DMS153 (cell line): Measurements from ENCODE around the gene PIR.

Source experiments
- DNase-seq: peaks from one replicate; lab custom pipeline; 2025; lab: John Stamatoyannopoulos, UW

PIR gene

DNA sequence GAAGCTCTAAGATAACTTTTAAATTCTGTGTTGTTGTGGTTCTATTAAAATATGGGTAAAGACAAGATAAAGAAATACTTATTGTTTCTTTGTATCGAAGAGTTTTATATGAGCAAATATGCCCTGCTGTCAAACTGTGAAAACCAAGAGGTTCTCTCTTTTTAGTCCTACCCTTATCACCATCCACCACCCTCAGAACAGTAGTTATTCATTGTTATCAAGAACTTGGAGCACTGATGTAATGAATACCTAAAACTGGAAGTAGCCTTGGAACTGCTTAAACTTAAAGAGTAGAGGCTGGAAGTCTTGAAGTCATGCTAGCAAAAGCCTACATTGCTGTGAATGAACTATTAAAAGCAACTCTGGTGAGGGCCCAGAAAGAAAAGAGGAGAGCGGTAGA is 9.2 kb downstream of the PIR start:
- no peak for DNase-seq

DNA sequence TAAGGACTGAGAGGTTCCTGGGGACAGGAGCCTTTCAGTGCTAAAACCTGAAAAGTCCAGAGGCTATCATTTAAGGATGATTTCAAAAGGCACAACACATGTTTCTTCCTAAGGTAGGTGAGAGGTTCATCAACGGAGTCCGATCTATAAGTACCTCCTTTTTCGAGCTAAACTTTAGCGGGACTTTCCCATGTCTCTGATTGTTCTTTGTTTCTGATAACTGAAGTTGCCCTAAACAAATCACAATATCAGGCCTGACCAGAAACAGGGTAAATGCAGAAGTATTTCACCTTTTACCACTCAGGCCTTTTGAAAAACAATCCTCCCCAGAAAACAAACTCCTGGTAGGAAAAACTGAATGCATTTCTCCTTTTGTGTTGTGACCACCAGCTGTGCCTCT is 17.6 kb downstream of the PIR start:
- no peak for DNase-seq

GRCh38 chrX:15475021-15475420 is 18.1 kb downstream of the PIR start:
- no peak for DNase-seq

- DNase-seq, result peak; percentile 5
Observed at GRCh38 chrX:15474028-15474427, 19.1 kb downstream of the PIR start.

DNA sequence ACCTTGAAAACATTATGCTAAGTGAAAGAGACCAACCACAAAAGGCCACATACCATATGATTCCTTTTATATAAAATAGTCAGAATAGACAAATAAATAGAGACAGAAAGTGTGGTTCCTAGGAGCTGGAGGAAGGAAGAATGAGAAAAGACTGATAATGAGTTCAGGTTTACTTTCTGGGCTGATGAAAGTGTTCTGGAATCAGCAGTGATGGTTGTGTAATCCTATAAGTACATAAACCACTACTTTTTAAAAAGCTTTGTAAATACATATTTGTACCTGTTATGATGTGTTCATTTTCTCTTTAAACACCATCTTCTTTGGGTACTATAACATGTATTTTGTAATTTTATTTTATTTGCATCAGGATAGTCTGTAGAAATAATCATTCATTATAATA is 20.6 kb downstream of the PIR start:
- no peak for DNase-seq

GRCh38 chrX:15471028-15471427 is 22.1 kb downstream of the PIR start:
- no peak for DNase-seq

DNA sequence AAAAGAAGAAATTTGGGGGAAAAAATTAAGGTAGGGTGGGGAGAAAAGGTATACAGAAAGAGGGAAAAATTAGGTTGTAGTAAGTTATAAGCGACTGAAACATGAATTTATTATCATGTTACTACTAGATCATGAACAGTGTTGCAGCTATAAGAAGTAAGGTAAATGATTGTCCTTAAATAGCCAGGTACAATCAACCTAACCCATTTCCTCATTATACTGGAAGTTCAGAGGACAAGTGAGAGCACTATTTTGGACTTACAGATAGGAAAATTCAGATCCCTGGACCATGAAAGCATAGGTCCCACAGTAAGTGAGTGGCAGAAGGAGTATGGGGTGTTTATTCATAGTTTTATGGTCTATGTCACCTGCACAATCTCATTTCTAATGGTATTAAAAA is 23.5 kb downstream of the PIR start:
- no peak for DNase-seq

DNA sequence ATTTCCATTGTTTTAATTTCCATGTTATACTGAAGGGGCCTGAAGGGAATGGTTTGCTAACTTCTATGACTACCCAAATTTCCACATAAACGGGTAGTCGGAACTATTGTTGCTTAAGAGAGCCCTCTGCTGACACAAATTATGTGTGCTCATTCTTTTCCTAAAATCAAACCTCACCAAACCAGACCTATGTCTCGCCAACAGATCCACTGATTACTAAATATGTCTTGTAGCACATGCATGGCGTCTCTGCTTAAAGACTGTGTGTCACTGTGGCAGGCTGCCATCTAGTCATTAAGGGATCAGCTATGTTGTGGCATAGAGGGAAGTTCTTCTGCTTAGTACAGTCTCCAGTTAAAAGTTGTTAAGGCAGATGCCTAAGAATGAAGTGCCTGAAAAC is 25.1 kb downstream of the PIR start:
- no peak for DNase-seq

- DNase-seq, result no peak
Observed at GRCh38 chrX:15465896-15466651, 27.1 kb downstream of the PIR start.

DNA sequence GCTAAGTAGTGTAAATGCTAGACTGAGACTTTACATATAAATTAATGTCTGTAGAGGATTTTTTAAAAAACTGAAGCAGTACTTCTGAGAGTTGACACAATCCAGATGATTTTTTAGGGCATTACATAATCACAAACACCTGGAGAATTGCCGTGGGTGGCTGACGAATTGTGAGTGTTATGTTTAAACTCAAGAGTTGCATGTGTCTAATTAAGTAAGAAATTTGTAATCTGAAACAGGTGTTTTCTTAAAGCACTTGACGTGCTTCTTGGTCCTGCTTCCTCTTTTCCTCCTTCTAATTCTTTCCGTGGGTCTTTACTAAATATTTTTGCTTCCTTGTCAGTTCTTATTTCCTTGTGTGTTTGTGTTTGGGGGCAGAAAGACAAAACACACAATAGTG is 27.8 kb downstream of the PIR start:
- no peak for DNase-seq

GRCh38 chrX:15464704-15465103 is 28.4 kb downstream of the PIR start:
- no peak for DNase-seq

DNA sequence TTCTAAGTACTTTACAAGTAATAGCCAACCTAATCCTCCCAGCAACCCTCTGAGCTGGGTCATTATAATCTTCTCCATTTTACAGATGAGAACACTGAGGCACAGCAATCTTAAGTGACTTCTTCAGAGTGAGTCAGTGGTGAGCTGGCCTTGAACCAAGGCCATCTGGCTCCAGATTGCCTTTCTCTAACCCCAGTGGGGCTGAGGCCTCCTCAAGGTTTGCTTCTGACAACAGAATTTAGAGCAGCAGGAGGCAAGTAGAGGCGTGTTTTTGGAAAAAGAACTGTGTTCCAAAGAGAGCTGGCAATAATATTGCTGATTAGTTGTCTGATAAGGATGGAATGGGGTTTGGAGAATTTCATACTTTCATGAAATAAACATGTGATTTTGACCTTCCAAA is 41.2 kb downstream of the PIR start:
- no peak for DNase-seq

DNA sequence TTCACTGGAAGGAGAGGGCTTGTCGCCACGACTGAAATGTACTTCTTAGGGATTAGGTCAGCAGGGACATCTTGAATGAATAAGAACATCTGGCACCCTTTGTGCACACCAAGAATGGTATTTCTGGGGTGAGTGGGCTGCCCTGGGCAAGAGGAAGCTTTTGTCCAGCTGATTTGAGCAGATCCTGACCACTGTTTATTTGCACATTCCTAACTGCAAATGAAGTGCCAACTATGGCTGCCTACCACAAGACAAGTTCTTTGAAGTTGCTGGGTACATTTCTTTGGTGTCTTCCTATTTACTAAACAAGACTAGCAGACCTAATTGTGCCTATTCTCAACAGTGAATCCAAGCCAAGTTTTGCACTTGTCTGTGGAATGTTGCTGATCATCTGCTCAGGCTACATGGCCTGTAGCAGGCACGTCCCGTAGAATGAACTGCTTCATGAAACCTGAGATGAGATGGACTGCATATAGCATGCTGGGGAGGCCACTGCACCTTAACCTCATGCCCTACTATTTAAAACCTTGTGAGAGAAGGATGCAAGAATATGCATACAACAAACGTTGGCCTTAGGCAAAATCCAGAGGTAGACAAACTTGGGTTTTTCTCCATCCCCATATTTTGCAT is 45.0 kb downstream of the PIR start:
- no peak for DNase-seq

- no peak for DNase-seq
Observed at GRCh38 chrX:15441464-15441863, 51.7 kb downstream of the PIR start.

- no peak for DNase-seq
Observed at GRCh38 chrX:15438332-15438731, 54.8 kb downstream of the PIR start.

DNA sequence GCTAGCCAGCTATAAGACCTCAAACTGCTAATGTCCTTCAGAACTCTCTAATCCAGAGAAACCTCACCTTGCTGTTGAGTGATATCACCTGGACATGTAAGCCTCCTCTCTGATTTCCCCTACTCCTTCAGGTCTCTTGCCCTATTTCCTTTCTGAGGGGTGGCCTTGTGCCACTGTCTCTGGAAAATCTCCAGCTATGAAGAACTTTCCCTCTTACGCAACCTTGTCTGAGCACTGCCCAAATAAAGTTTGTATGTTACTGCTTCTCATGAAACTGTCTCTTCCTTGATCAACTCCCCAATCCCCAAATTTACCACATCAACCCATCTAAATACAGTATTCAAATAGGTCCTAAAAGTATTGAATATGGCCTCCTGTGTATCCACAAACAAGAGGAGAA is 55.4 kb downstream of the PIR start:
- no peak for DNase-seq

DNA sequence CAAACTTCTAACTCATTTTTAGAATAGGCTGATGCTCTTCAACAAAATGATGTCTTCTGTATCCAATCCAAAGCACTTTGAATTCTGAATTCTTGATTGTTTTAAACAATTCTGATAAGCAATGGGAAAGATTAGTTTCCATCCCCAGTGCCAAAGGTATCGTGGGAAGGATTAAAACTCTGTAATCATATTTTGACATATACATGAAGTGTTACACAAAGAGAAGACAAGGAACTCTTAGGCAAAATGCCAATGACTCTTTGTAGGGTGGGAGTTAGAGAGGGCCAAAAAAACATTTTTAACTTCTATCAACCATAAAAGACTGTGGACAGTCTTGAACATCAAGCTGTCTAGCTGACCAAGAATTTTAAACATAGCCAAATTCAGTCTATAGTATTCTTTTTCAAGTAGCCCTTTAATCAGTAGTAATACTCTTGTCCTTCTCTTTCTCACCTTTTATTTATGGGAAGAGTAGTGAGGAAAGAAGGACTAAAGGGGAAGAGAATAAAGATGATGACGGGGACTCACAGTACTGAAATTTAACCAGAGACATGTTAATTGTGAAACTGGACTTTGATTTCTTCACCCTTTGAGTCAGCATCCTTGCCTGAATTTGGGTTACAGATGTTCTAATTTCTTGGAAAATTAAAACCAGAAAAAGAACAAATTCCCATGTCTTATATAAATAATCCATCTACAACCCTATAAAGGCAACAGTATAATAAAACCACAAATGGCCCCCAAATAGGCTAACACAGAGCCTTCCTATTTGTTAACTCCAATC is 57.1 kb downstream of the PIR start:
- DNase-seq, result no peak

- no peak for DNase-seq
Observed at GRCh38 chrX:15434205-15434604, 58.9 kb downstream of the PIR start.

GRCh38 chrX:15430584-15430983 is 62.5 kb downstream of the PIR start:
- DNase-seq, result no peak

GRCh38 chrX:15430076-15430475 is 63.1 kb downstream of the PIR start:
- DNase-seq, result no peak

DNA sequence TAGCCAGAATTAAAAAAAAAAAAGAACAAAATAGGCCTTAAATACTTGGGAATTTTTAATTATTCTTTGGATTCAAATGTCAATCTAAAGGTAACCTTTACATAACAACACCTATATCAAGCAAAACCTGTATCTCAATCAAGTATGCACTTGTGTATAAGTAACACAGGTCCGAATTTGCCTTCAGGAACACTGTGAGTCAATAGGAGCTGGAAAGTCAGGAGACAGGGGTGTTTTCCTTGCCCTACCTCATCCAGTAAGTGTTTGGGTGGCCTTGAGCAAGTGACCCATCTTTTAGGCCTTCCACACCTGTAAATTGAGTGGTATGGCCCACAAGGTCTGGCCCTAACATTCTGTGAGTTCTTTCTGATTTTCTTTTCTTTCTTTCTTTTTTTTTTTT is 68.1 kb downstream of the PIR start:
- no peak for DNase-seq

DNA sequence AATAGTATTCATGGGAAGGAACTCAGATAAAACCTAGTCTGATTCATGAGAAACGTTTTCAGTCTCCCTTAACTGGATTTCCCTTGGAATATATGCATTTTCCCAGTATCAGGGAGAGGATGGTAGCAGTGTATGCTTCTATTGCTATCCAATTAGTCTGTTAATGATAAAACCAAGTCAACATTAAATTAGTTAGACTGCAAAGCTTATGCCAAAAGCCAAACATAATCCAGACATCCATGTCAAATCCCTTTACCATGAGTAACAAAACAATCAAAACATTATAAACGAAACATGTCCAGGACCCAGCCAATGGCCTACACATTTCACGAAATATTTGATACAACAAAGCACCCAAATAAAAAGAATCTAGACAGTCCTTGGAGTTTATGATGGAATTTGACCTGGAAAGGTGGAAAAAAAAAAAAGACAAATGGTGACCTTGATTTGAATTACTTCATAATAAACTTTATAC is 74.4 kb downstream of the PIR start:
- DNase-seq, result no peak

- DNase-seq, result no peak
Observed at GRCh38 chrX:15418041-15418706, 75.0 kb downstream of the PIR start.
